Measurements from ENCODE around the gene NDST4.

Gene NDST4

DNA sequence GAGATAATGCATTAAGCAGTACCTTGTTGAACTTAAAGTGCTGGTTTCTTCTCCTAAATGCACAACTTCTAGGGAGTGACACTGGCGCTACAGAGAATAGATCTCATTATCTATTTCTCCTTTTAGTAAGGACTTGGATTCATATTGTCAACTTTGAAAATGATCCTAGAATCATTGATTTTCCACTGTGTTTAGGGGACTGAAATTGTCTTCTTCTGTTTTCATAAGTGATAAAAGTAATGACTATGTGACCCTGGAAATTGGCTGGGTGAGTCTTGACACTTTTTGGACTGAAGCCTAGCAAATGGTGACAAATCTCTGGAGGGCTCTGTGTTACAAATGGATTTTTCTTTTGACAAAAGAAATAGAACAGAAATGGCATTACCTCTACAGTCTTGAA, 167.8 kb downstream of the NDST4 start:
- DNase-seq (ENCODE audit: extremely low read depth, low read depth) = no peak
- TF ChIP-seq, protein P1, sequence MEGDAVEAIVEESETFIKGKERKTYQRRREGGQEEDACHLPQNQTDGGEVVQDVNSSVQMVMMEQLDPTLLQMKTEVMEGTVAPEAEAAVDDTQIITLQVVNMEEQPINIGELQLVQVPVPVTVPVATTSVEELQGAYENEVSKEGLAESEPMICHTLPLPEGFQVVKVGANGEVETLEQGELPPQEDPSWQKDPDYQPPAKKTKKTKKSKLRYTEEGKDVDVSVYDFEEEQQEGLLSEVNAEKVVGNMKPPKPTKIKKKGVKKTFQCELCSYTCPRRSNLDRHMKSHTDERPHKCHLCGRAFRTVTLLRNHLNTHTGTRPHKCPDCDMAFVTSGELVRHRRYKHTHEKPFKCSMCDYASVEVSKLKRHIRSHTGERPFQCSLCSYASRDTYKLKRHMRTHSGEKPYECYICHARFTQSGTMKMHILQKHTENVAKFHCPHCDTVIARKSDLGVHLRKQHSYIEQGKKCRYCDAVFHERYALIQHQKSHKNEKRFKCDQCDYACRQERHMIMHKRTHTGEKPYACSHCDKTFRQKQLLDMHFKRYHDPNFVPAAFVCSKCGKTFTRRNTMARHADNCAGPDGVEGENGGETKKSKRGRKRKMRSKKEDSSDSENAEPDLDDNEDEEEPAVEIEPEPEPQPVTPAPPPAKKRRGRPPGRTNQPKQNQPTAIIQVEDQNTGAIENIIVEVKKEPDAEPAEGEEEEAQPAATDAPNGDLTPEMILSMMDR (IDR thresholded peaks at IDR 0.05; ENCODE audit: low read depth, low read length) = no peak

DNA sequence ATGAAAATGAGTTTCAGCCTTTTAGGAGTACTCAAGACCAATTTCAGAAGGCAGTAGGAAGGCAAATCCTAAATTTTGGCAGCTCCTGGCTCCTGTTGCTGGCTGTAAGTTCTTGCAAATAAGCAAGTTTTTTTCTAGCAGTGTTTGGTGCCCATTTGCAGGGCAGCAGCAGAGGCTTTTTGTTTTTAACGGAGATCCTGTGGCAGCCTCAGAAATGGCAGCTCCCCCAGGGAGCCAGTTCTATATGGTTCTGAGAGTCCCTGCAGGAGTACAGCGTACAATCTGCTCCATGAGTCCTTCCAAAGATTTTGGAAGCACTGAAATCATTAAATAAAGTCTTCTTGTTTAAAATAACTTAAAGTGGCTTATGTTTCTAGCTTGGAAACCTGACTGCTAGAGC, 171.9 kb downstream of the NDST4 start:
- TF ChIP-seq, protein P1 (IDR thresholded peaks at IDR 0.05; ENCODE audit: low read depth, low read length) = no peak
- DNase-seq (ENCODE audit: extremely low read depth, low read depth) = no peak

DNA sequence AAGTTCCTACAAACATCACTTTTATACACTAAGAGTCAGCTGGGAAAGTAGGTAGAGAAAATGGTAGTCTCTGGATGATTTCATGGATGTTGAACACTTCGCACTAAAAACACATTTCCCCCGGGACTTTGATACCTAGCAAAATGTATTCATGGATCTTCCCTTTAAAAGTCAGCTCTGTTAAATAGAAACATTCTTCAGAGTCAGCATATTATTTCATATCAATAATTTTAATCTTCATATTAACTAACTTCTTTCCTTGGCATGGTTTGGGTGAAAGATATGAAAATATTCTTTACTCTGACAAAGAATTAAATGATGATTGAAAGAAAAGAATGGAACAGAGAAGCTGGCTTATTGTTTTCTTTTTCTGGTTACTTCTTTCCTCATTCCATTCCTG, 185.5 kb downstream of the NDST4 start:
- no peak for DNase-seq (ENCODE audit: extremely low read depth, low read depth)
- TF ChIP-seq, protein P1 (IDR thresholded peaks at IDR 0.05; ENCODE audit: low read depth, low read length) = no peak

DNA sequence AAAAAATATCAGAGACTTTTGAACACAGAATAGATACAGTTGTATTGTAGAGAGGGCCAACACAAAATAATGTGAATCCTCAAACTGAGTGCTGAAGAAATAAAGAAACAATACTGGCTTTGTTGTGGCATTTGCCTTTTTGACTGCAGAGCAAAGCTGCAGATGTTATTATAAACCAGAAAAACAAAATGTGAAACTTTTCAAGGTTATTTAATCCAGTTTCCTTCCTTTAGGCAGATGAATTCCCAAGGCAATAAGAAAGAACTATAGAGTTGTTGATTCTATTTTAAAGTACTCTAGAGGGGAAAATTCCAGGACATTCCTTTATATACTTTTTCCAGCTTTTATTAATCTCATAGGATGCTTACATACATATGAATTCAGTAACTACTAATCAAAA, 186.8 kb downstream of the NDST4 start:
- TF ChIP-seq, protein P1 (IDR thresholded peaks at IDR 0.05; ENCODE audit: low read depth, low read length) = no peak
- DNase-seq (ENCODE audit: extremely low read depth, low read depth) = no peak

DNA sequence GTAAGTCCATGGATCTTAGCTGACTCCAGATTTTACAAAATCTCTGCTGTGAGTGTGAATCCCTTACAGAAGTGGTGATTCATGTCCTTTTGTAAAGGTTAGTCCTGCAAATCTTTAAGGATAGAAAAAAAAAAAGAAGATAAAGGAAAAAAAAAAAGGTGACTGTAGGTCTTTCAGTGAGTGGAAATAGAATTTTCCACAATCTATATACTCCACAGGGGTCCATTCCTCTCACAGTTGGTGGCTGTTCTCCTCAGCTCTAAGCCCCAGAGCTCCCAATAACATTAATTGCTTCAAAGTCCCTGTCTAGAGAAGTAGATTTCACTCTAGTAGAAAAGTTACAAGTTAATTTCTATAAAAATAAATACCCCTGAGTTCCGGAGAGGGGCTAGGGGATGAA, 189.1 kb downstream of the NDST4 start:
- TF ChIP-seq, protein P1 (IDR thresholded peaks at IDR 0.05; ENCODE audit: low read depth, low read length) = no peak
- no peak for DNase-seq (ENCODE audit: extremely low read depth, low read depth)

DNA sequence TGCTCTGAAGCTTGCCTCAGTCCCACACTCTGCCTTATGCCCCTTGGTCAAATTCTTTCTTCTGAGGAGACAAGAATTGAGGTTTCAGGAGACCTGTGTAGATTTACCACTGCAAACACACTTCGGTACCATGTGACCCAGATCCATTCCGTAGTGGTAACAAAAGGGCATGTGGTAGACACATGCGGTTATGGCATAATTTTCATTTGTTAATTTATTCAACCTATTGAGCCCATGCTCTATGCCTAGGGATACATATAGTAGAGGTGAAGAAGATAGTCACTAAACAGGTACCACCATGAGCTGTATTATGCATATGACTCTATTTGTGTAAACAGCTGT, 190.9 kb downstream of the NDST4 start:
- no peak for DNase-seq (ENCODE audit: extremely low read depth, low read depth)
- TF ChIP-seq, protein P1 (IDR thresholded peaks at IDR 0.05; ENCODE audit: low read depth, low read length) = no peak

DNA sequence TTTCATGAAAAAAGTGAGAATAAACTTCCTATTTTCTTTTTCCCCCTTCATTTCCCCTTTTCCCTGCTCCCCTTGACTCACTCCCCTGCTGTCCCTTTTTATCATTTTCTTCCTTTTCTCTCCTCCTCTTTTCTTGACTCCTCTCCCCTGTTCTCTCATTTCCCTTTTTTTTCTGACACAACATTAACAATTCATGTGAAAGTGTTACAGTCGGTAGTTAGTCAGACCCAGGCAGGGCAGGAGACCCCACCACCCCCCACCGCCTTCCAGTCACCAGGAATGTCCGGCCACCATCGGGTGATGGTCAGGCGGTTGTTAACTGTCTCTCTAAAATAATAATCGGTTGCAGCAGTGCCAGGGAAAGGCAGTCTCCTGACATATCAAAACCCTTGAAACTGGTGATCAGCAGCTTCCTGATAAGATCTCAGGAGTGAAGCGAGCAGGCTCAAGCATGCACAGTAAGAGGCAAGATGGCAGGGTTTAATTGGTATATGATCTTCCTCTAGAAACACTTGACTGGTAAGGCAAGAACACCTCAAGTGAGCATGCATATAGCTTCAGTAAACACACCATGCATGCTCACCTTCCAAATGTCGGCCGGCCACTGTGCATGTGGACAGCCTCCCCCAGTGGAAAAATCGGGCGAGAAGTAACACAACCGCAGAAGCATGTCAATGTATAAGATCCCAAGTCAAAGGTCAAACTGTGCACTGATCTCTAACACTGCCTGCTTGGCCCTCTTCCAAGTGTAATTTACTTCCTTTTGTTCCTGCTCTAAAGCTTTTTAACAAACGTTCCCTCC, 191.4 kb downstream of the NDST4 start:
- DNase-seq (ENCODE audit: extremely low read depth, low read depth) = no peak
- TF ChIP-seq, protein P1 (IDR thresholded peaks at IDR 0.05; ENCODE audit: low read depth, low read length) = no peak
